ENCODE data around the gene LINGO1. TPM values are rescaled to one million over a fixed set of nuclear protein-coding genes. Genes with fewer than 3 reads are reported as not detected.

The LINGO1 gene
- total RNA-seq, 1 donor from 2014 or later, result not detected

DNA sequence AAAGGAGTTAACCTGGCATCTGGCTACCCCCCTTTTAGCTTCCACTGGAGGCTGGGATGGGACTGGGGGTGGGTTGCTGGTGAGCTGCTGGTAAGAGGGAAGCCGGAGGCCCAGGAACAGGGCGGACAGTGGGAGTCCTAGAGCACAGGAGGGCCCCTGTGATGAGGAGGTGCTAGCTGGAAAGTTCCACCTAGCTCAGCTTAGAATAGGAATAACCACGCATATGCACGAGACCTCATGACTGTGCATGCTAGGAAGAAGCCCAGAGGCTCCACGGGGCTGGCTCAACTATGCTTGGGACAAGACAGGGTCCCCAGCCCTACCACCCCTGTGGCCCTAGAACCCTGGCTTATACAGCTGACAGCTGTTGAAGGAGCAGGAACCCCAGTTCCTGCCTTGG, 34.1 kb downstream of the LINGO1 start:
- no peaks in the 10 kb centered on the region for H3K27me3 Mint-ChIP-seq
- no peak overlapping the region for H3K27ac Mint-ChIP-seq
- H3K9me3 Mint-ChIP-seq, result no peaks in the 10 kb centered on the region
- POLR2A ChIA-PET, result no interaction called here
- no peak overlapping the region for H3K4me3 Mint-ChIP-seq
- ATAC-seq (ENCODE audit: low read depth) (no peak), DNase-seq (no peak)
- H3K4me1 Mint-ChIP-seq, result no peaks in the 10 kb centered on the region
- CTCF ChIA-PET, result no interaction called here
- intact Hi-C loops (cut with micrococcal nuclease), result no loop called here
- TF ChIP-seq, protein P1, sequence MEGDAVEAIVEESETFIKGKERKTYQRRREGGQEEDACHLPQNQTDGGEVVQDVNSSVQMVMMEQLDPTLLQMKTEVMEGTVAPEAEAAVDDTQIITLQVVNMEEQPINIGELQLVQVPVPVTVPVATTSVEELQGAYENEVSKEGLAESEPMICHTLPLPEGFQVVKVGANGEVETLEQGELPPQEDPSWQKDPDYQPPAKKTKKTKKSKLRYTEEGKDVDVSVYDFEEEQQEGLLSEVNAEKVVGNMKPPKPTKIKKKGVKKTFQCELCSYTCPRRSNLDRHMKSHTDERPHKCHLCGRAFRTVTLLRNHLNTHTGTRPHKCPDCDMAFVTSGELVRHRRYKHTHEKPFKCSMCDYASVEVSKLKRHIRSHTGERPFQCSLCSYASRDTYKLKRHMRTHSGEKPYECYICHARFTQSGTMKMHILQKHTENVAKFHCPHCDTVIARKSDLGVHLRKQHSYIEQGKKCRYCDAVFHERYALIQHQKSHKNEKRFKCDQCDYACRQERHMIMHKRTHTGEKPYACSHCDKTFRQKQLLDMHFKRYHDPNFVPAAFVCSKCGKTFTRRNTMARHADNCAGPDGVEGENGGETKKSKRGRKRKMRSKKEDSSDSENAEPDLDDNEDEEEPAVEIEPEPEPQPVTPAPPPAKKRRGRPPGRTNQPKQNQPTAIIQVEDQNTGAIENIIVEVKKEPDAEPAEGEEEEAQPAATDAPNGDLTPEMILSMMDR (IDR thresholded peaks at IDR 0.05), result no peak
- no peaks in the 10 kb centered on the region for H3K36me3 Mint-ChIP-seq (ENCODE audit: low read depth)

DNA sequence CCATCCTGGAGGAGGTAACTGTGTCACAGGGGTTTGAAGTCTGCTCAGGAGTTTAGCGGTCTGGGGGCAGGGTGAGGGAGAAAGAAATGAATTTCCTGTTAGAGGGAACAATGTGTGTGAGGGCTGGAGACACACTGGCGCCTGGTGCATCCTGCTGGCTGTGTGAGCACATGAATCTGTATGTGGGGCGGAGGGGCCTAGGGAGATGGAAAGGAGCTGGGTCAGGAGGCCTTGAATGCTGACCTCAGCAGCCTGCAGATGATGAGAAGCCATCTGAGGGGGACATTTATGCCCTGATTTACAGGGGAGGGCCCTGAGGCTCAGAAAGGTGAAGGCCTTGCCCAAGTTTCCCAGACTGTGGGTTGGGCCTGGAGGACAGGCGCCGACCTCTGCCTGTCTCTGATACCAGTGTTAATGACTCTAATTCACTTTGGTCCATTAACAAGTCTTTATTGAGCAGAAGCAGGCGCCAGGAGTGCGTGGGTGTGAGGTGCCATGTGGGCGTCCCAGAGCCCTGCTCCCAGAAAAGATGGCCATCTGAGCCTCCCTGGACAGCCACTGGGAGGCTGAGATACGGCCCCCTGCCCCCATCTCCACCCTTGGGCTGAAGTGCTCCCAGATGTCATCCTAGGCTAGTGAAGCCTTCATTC, 34.8 kb downstream of the LINGO1 start:
- intact Hi-C loops (cut with micrococcal nuclease), result no loop called here
- no peak for ATAC-seq (ENCODE audit: low read depth)
- ChIA-PET CTCF (no interaction called here), POLR2A (no interaction called here)
- TF ChIP-seq, protein P1 (IDR thresholded peaks at IDR 0.05), result no peak
- no peaks in the 10 kb centered on the region for H3K9me3 Mint-ChIP-seq
- H3K4me3 Mint-ChIP-seq, result no peak overlapping the region
- H3K36me3 Mint-ChIP-seq (ENCODE audit: low read depth), result no peaks in the 10 kb centered on the region
- DNase-seq, result no peak
- H3K4me1 Mint-ChIP-seq, result no peaks in the 10 kb centered on the region
- no peak overlapping the region for H3K27ac Mint-ChIP-seq
- no peaks in the 10 kb centered on the region for H3K27me3 Mint-ChIP-seq

- H3K36me3 Mint-ChIP-seq (ENCODE audit: low read depth), result no peaks in the 10 kb centered on the region
- no peaks in the 10 kb centered on the region for H3K4me1 Mint-ChIP-seq
- intact Hi-C loops (cut with micrococcal nuclease), result no loop called here
- no peaks in the 10 kb centered on the region for H3K27me3 Mint-ChIP-seq
- no peak for ATAC-seq (ENCODE audit: low read depth)
- no peaks in the 10 kb centered on the region for H3K9me3 Mint-ChIP-seq
- ChIA-PET POLR2A (no interaction called here), CTCF (no interaction called here)
- H3K27ac Mint-ChIP-seq, result no peak overlapping the region
- no peak overlapping the region for H3K4me3 Mint-ChIP-seq
- TF ChIP-seq, protein P1 (IDR thresholded peaks at IDR 0.05), result no peak
- no peak for DNase-seq
These were observed 35.6 kb downstream of the LINGO1 start for GRCh38 chr15:77596821-77597803.

DNA sequence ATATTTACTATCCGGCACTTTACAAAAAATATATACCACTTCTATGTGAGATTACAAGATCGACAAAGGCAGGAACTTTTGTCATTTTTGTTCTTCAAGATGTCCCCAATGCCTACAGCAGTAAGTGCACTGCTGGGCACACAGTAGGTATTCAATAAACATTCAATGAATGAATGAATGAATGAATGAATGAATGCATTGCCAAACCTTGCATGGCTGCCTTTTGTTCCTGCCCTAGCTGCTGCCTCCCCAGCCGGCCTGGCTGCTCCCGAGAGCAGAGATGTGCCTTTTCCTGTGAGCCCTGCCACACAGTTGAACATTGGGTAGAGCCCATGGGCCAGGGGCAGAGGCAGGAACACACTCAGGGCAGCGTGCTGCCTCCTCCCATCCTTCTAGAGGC, 37.5 kb downstream of the LINGO1 start:
- DNase-seq (no peak), ATAC-seq (ENCODE audit: low read depth) (no peak)
- TF ChIP-seq, protein P1 (IDR thresholded peaks at IDR 0.05), result no peak
- ChIA-PET CTCF (no interaction called here), POLR2A (no interaction called here)
- H3K36me3 Mint-ChIP-seq (ENCODE audit: low read depth), result no peaks in the 10 kb centered on the region
- H3K4me1 Mint-ChIP-seq, result no peaks in the 10 kb centered on the region
- H3K27me3 Mint-ChIP-seq, result peaks cover 4% of the 10 kb centered on the region
- intact Hi-C loops (cut with micrococcal nuclease), result no loop called here
- no peak overlapping the region for H3K4me3 Mint-ChIP-seq
- H3K27ac Mint-ChIP-seq, result no peak overlapping the region
- no peaks in the 10 kb centered on the region for H3K9me3 Mint-ChIP-seq

GRCh38 chr15:77592758-77593157, 40.0 kb downstream of the LINGO1 start:
- intact Hi-C loops (cut with micrococcal nuclease), result no loop called here
- ATAC-seq (ENCODE audit: low read depth) (no peak), DNase-seq (no peak)
- Mint-ChIP-seq H3K4me3 (no peak overlapping the region), H3K27me3 (peaks cover 9% of the 10 kb centered on the region), H3K27ac (no peak overlapping the region), H3K36me3 (ENCODE audit: low read depth) (no peaks in the 10 kb centered on the region), H3K4me1 (no peaks in the 10 kb centered on the region), H3K9me3 (no peaks in the 10 kb centered on the region)
- TF ChIP-seq, protein P1 (IDR thresholded peaks at IDR 0.05), result no peak
- ChIA-PET POLR2A (no interaction called here), CTCF (no interaction called here)
